SK-N-MC (cell line): ENCODE results near the gene KRTAP5-3.

ENCODE experiments used
- DNase-seq: peaks from one replicate; pipeline ENCODE4 v3.0.0-alpha.2; 2011; ENCODE audit warnings: low read depth, low spot score
- H3K27ac ChIP-seq: fragments of 200-600 bp; sonication (generic); 2 replicates; pipeline ENCODE4 v1.5.1; 2016; ENCODE audit warnings: mixed run types
- H3K36me3 ChIP-seq: fragments of 200-600 bp; sonication (generic); 2 replicates; pipeline ENCODE4 v1.6.1; 2017; ENCODE audit warnings: antibody characterized with exemption, low read length, mixed read lengths; ENCODE audit not compliant: insufficient read depth
- H3K4me3 ChIP-seq: fragments of 200-600 bp; sonication (generic); 2 replicates; pipeline ENCODE4 v1.5.1; 2016
- H3K9ac ChIP-seq: fragments of 200-600 bp; sonication (generic); 2 replicates; pipeline ENCODE4 v1.8.0; 2017; ENCODE audit warnings: mixed run types, mixed read lengths; ENCODE audit not compliant: insufficient read length
- H3K9me3 ChIP-seq: fragments of 200-600 bp; sonication (generic); 2 replicates; pipeline ENCODE4 v1.6.1; 2017; ENCODE audit warnings: low read depth, mild to moderate bottlenecking, antibody characterized with exemption, low read length, moderate library complexity, mixed read lengths
- EZH2 ChIP-seq: fragments of 200-600 bp; sonication (generic); IDR thresholded peaks from one replicate; pipeline ENCODE4 v1.6.1; 2017; ENCODE audit warnings: antibody characterized with exemption
- FOXP2 ChIP-seq: optimal IDR thresholded peaks from 2 replicates; pipeline ENCODE3; 2011; ENCODE audit warnings: mild to moderate bottlenecking, moderate library complexity; ENCODE audit not compliant: insufficient read depth; ENCODE audit errors: extremely low read length, control extremely low read depth
- POLR2AphosphoS5 ChIP-seq: IDR thresholded peaks from 2 replicates; pipeline ENCODE4 v1.6.1; 2012; ENCODE audit warnings: mild to moderate bottlenecking, low read depth, low read length, borderline replicate concordance

Gene KRTAP5-3

DNA sequence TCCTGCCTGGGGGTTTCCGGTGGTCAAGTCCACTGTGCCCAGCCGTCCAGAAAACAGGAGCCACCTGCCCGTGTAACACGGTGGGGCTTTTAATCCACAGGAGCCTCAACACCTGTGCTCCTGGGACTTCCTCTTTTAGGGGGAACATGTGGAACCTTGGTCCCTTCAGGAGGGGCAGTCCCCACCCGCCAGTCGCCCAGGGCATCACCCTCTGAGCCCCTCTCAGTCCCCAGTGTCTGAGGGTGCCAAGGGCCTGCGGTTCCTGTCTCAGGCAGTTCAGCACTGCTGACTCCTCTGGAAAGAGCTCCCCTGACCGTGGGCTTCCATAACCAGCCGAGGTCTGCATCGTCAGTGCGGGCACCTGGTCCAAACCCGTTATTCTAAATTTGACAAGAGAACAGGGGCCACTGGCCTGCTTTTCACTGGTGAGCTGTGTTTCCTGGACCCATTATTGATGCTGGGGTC is 37.1 kb upstream of the KRTAP5-3 start:
- no peak for DNase-seq
- no peaks in the 10 kb centered on the region for H3K36me3 ChIP-seq
- no peak overlapping the region for H3K27ac ChIP-seq
- no peak overlapping the region for H3K4me3 ChIP-seq
- no peak for TF ChIP-seq POLR2AphosphoS5
- TF ChIP-seq FOXP2: no peak
- no peak for TF ChIP-seq EZH2
- no peak overlapping the region for H3K9ac ChIP-seq
- no peaks in the 10 kb centered on the region for H3K9me3 ChIP-seq

DNA sequence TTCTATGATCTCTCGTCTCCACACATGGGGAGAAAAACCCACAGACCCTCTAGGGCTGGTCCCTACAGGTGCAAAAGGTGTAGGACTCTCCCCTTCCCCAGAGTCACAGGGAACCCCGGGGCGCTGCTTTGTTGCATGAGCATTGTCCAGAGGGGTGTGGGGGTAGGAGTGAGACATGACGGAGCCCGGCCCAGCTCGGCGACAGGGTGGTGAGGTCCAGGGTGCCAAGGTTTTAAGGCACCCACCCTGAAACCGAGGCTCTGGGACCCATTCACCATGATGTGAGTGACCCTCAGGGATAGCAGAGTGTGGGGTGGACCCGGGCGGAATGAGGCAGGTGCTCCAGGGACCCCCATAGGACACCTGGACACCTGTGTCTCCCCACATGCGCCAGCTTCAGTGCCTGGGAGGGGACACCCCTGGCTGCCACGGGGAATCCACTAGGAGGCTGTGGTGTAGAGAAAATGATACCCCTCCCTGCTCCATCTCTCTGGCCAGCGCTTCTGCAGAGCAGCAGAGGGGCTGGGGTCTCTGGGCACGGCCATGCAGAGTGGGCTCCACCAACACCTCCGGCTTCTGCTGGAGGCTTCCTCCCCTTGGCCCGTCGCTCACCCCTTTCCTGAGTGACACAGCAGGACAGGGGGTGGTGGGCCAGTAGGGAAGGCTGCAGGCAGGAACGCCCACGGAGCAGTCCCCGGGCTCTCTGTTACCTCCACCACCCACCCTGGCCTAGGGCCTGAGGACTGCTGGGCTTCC is 36.5 kb upstream of the KRTAP5-3 start:
- no peak overlapping the region for H3K4me3 ChIP-seq
- H3K36me3 ChIP-seq: no peaks in the 10 kb centered on the region
- H3K9me3 ChIP-seq: no peaks in the 10 kb centered on the region
- H3K27ac ChIP-seq: no peak overlapping the region
- DNase-seq: no peak
- TF ChIP-seq POLR2AphosphoS5 (no peak), EZH2 (no peak), FOXP2 (no peak)
- H3K9ac ChIP-seq: no peak overlapping the region

DNA sequence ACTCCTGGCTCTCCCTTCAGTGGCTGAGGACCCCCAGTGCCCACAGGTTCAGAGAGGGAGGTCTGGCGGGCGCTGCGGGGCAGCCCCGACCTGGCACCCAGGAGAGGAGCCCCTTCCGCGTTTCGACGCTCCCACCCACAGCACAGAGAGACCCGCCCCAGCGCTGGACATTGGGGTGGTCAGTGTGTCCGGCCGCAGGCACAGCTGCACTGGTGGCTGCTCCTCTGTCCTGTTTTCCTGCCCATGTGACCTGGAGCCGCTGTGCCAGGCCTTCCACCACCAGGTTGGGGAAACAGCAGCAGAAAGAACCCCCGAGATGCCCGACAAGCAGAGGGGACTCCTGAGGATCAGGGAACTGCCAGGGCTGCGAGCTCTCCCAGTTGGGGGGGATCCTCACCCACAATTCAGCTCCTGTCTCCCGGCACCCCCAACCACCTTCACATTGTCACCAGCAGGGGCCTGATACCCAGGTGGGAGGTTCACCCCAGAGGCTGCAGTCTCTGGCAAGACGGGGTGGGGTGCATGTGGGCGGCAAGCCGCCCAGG is 35.0 kb upstream of the KRTAP5-3 start:
- Histone ChIP-seq H3K9me3 (no peaks in the 10 kb centered on the region), H3K36me3 (no peaks in the 10 kb centered on the region), H3K4me3 (no peak overlapping the region), H3K9ac (no peak overlapping the region), H3K27ac (no peak overlapping the region)
- no peak for TF ChIP-seq POLR2AphosphoS5
- DNase-seq: no peak

DNA sequence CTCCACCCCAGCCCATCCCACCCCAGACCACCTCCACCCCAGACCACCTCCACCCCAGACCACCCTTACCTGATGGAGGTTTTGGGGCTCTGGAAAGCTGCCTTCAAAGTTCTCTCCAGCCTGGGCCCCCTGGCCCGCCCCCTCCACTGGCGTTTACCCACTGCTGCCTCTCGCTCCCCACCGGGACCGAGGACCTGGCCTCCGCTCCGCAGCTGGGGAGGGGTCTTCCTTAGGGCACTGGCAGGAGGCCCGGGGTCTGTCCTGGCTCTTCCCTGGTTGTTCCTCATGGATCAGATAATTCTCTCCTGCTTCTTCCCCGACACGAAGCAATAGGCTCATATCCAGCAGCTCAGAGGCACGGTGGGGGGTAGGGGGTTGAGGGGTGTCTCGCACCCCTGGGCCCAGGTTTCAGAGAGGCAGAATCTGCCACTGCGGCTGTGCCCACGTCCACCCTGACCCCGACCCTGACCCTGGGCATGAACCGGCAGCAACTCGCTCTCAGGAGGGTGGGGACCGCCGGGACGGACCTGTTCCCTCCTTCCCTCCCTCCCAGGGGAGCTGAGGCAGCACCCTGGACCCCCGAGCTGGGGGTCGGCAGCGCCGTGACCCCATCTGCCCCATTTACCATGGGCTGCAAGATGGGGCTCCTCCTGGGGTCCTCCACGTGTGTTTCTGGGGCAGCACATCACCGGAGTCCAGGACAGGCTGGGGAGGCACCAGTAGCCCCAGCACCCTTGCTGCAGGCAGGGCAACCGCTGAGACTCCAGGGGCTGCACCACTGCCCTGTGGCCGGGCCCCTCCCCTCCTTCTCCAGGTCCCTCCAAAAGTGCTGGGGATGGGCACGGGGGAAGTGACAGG is 34.3 kb upstream of the KRTAP5-3 start:
- Histone ChIP-seq H3K27ac (no peak overlapping the region), H3K4me3 (no peak overlapping the region), H3K9ac (no peak overlapping the region), H3K9me3 (no peaks in the 10 kb centered on the region), H3K36me3 (no peaks in the 10 kb centered on the region)
- TF ChIP-seq POLR2AphosphoS5 (no peak), FOXP2 (no peak), EZH2 (no peak)
- no peak for DNase-seq

DNA sequence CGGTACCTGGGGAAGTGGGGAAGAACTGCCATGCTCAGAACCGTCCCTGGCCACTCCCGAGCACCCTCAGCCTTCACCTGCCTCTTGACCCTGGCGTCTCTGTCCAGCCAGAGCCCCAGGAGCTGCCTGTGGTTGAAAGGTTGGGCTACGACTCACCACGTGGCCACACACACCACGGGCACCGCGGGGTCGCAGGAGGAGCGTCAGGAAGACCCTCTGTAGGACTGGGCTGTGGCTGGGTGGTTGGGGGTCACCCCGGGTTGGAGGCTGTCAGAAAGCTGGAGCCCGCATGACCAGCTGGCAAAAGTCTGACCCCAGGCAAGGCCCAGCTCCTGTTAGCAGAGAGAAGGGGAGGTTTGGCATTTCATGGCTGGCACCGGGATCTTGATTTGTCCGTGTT is 32.8 kb upstream of the KRTAP5-3 start:
- no peak for DNase-seq
- Histone ChIP-seq H3K27ac (no peak overlapping the region), H3K4me3 (no peak overlapping the region), H3K36me3 (no peaks in the 10 kb centered on the region), H3K9me3 (no peaks in the 10 kb centered on the region), H3K9ac (no peak overlapping the region)
- TF ChIP-seq EZH2: no peak
- no peak for TF ChIP-seq POLR2AphosphoS5

DNA sequence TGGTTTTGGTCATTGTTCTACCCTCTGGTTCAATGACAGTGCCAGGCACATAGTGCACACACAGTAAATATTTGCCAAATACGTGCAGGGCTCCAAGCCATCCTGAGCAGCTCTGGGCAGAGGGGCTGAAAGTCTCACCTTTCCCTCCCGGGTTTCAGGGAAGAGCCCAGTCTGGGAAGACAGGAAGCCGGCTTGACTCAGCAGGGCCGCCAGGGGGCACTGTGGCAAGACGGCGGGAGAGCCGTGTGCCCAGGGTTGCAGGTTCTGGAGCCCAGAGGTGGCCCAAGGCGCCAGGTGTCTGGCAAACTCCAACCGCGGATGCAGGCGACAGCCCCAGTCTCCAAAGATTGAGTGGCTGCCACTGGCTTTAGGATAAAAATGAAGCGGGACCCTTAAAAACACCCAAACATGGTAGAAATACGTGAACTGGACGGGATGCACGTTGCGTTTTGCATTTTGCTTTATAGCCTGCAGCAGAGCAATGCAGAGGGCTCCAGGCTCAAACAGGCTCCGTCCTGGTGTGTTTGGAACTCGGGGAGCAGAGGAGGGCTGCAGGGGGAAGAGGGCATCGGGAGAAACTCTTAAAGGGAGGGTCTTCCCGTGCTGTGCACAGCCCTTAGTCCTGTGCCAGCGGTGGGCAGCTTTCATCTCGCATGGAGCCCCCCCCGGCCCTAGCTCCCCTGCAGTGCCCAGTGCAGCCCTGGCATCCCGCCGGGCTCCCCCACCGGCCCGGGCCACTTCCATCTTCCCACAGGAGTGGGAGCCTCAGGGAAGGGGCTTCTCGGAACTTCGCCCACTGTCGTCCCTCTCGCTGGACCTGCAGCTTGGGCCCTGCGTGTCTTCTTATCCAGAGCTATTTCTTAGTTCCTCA is 32.0 kb upstream of the KRTAP5-3 start:
- Histone ChIP-seq H3K9ac (no peak overlapping the region), H3K27ac (no peak overlapping the region), H3K9me3 (no peaks in the 10 kb centered on the region), H3K36me3 (no peaks in the 10 kb centered on the region), H3K4me3 (no peak overlapping the region)
- no peak for DNase-seq
- TF ChIP-seq POLR2AphosphoS5 (no peak), FOXP2 (no peak), EZH2 (no peak)

DNA sequence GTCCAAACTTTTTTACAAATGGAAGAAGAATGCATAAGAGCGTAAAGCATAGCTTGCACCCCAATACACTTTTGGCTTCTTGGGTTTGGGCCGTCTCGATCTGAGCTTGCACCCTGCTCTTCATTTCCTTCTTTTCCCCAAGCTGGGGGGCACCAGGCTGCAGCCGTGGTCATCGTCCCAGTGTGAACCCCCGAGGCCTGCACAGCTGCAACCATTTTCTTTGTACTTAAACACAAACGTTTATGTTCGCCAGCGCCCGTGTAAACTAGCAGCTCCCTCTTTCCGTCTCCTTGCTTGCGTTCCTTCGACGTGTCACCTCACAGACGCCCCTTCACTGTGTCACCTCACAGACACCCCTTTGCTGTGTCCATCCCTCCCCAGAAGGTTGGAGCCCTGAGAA is 31.4 kb upstream of the KRTAP5-3 start:
- Histone ChIP-seq H3K9ac (no peak overlapping the region), H3K9me3 (no peaks in the 10 kb centered on the region), H3K27ac (no peak overlapping the region), H3K36me3 (no peaks in the 10 kb centered on the region), H3K4me3 (no peak overlapping the region)
- DNase-seq: no peak
- no peak for TF ChIP-seq FOXP2

DNA sequence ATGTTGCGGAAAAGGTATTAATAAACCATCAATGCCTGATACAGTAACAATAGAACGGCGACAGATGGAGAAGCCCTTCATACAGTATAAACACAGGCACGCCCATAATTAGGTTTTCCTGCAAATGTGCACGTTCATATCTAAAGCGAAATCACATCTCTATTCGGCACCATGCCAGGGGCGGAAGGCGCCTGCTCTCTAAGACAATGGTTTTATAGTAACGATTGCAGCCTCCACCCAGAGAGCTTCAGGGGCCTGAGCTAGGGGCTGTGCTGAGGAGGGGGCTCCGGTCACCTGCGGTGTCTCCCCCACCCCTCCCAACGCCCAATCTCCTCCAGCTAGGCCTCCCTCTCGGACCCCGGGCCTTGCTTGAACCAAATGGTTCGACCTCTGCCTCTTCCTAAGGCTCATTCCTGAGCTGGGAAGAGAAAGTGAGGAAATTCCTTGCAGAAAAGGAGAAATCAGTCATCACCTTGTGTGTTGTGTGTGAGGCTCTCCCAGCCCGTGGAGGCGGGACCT is 30.9 kb upstream of the KRTAP5-3 start:
- no peaks in the 10 kb centered on the region for H3K9me3 ChIP-seq
- no peaks in the 10 kb centered on the region for H3K36me3 ChIP-seq
- no peak overlapping the region for H3K4me3 ChIP-seq
- peak; percentile 1 for DNase-seq
- TF ChIP-seq FOXP2: no peak
- no peak for TF ChIP-seq EZH2
- no peak for TF ChIP-seq POLR2AphosphoS5
- no peak overlapping the region for H3K27ac ChIP-seq
- no peak overlapping the region for H3K9ac ChIP-seq

DNA sequence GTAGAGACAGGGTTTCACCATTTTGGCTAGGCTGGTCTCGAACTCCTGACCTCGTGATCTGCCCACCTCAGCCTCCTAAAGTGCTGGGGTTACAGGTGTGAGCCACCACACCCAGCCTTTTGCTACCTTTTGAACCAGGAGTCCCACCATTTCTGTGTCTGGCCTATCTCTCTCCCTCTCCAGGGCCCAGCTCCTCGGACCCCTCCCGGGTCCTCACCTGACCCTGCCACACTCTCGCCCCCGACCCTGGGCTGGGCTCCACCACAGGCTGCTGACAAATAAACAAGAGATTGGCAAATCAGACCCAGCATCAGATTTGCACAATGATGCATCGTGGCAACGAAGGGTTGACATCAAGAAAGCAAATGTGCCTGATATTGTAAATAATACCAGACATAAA is 30.1 kb upstream of the KRTAP5-3 start:
- no peak for TF ChIP-seq FOXP2
- no peak for TF ChIP-seq EZH2
- TF ChIP-seq POLR2AphosphoS5: no peak
- Histone ChIP-seq H3K4me3 (no peak overlapping the region), H3K9ac (no peak overlapping the region)

More for the DNA sequence above, 30.1 kb upstream of the KRTAP5-3 start:
- DNase-seq: no peak
- Histone ChIP-seq H3K27ac (no peak overlapping the region), H3K9me3 (no peaks in the 10 kb centered on the region), H3K36me3 (no peaks in the 10 kb centered on the region)
